Measurements from ENCODE around the gene OTOP2.

DNA sequence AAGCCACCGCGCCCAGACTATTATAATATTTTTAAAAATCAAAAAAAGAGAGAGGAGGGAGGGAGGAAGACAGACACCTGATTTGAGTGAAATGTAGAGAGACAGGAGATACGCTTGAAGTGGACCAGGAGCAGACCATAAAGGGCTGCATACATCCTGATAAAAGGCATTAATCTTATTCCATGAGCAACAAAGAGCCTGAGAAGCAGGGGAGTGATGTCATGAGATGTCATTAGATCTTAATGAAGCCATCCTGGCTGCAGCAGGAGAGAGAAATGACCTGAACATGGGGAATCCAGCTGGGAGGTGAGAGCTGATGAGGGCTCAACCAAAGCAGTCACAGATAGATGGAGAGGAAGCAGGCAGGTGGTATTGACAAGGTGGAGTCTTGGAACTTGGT lies 53.7 kb downstream of the OTOP2 start:
- no peak for TF ChIP-seq JUN (CRISPR knock-in tag; IDR thresholded peaks at IDR 0.05)
- TF ChIP-seq NR2C2 (CRISPR knock-in tag; IDR thresholded peaks at IDR 0.05) = no peak
